WTC11 (cell line): ENCODE data around the gene SFT2D2. TPM values are rescaled to one million over a fixed set of nuclear protein-coding genes. Genes with fewer than 3 reads are reported as not detected.

Experiments
- ATAC-seq: fragments of 200-7000 bp; cut with Tn5 transposase; 2 replicates; pipeline ENCODE4 v1.10.0; 2021; ENCODE audit warnings: mild to moderate bottlenecking, moderate library complexity
- CTCF ChIA-PET: fragments of 300-600 bp; sonication (Branson Sonifier 250); formaldehyde crosslinking; loops from one replicate; lab custom pipeline; 2021; ENCODE audit warnings: antibody characterized with exemption; lab: Charles Lee
- POLR2A ChIA-PET: fragments of 350-600 bp; sonication (Branson Sonifier 250); formaldehyde crosslinking; loops from one replicate; lab custom pipeline; 2021; ENCODE audit warnings: antibody characterized with exemption; lab: Charles Lee
- DNase-seq: peaks from one replicate; pipeline ENCODE4 v3.0.0; 2021; ENCODE audit warnings: low spot score
- H3K27ac Mint-ChIP-seq: 2 replicates; pipeline ENCODE4 v1.8.0; 2021; ENCODE audit warnings: mixed read lengths
- H3K27me3 Mint-ChIP-seq: 2 replicates; pipeline ENCODE4 v1.8.0; 2021; ENCODE audit warnings: low read depth, mild to moderate bottlenecking, moderate library complexity, mixed read lengths
- H3K36me3 Mint-ChIP-seq: 2 replicates; pipeline ENCODE4 v1.8.0; 2021; ENCODE audit warnings: mixed read lengths
- H3K4me1 Mint-ChIP-seq: 2 replicates; pipeline ENCODE4 v1.8.0; 2022; ENCODE audit warnings: mixed read lengths
- H3K4me3 Mint-ChIP-seq: 2 replicates; pipeline ENCODE4 v1.8.0; 2021; ENCODE audit warnings: mild to moderate bottlenecking, moderate library complexity, mixed read lengths
- H3K9me3 Mint-ChIP-seq: 2 replicates; pipeline ENCODE4 v1.8.0; 2021; ENCODE audit warnings: mixed read lengths
- CBFB ChIP-seq: sonication (generic); formaldehyde crosslinking; IDR thresholded peaks from 2 replicates; pipeline ENCODE4 v1.8.1; 2022; ENCODE audit warnings: mild to moderate bottlenecking, low read depth, missing genetic modification reagents
- CREM ChIP-seq: sonication (generic); formaldehyde crosslinking; IDR thresholded peaks from 2 replicates; pipeline ENCODE4 v1.8.1; 2022; ENCODE audit warnings: mild to moderate bottlenecking, missing genetic modification reagents, moderate library complexity
- JAZF1 ChIP-seq: fragments of 250-450 bp; sonication (Bioruptor Pico); IDR thresholded peaks from 2 replicates; pipeline ENCODE4 v1.9.0; 2021; ENCODE audit warnings: moderate library complexity, mild to moderate bottlenecking, inconsistent platforms
- NFE2L1 ChIP-seq: sonication (generic); formaldehyde crosslinking; IDR thresholded peaks from 2 replicates; pipeline ENCODE4 v1.8.1; 2023; ENCODE audit warnings: missing genetic modification reagents
- NR1H2 ChIP-seq: sonication (generic); formaldehyde crosslinking; IDR thresholded peaks from 2 replicates; pipeline ENCODE4 v1.9.0; 2021; ENCODE audit warnings: mild to moderate bottlenecking, moderate library complexity, missing genetic modification reagents
- RORB ChIP-seq: fragments of 250-450 bp; sonication (Bioruptor Pico); IDR thresholded peaks from 2 replicates; pipeline ENCODE4 v1.9.0; 2021; ENCODE audit warnings: mild to moderate bottlenecking
- SMAD3 ChIP-seq: sonication (generic); formaldehyde crosslinking; IDR thresholded peaks from 2 replicates; pipeline ENCODE4 v1.8.0; 2022; ENCODE audit warnings: missing genetic modification reagents, mild to moderate bottlenecking, borderline replicate concordance
- SP1 ChIP-seq: sonication (generic); formaldehyde crosslinking; conservative IDR thresholded peaks from 2 replicates; pipeline ENCODE4 v1.8.1; 2022; ENCODE audit warnings: missing genetic modification reagents
- TP53 ChIP-seq: sonication (generic); formaldehyde crosslinking; IDR thresholded peaks from 2 replicates; pipeline ENCODE4 v1.8.1; 2023; ENCODE audit warnings: mild to moderate bottlenecking, missing genetic modification reagents
- ZNF121 ChIP-seq: sonication (generic); formaldehyde crosslinking; IDR thresholded peaks from 2 replicates; pipeline ENCODE4 v1.8.0; 2023; ENCODE audit warnings: missing genetic modification reagents
- ZNF138 ChIP-seq: sonication (generic); formaldehyde crosslinking; conservative IDR thresholded peaks from 2 replicates; pipeline ENCODE4 v1.8.1; 2022; ENCODE audit warnings: mild to moderate bottlenecking, moderate library complexity, missing genetic modification reagents
- ZNF219 ChIP-seq: sonication (generic); formaldehyde crosslinking; IDR thresholded peaks from 2 replicates; pipeline ENCODE4 v1.8.0; 2023; ENCODE audit warnings: missing genetic modification reagents, mild to moderate bottlenecking, borderline replicate concordance
- ZNF232 ChIP-seq: sonication (generic); formaldehyde crosslinking; IDR thresholded peaks from 2 replicates; pipeline ENCODE4 v1.8.0; 2022; ENCODE audit warnings: mild to moderate bottlenecking, missing genetic modification reagents
- ZNF317 ChIP-seq: sonication (generic); formaldehyde crosslinking; IDR thresholded peaks from 2 replicates; pipeline ENCODE4 v1.8.1; 2023; ENCODE audit warnings: low read depth, mild to moderate bottlenecking, moderate library complexity, missing genetic modification reagents, borderline replicate concordance
- total RNA-seq: library from RNA; stranded (reverse); gene quantifications from 3 replicates; pipeline ENCODE4 v1.2.3, GENCODE V29; 2021
- TF ChIP-seq, protein P1 (sequence below): sonication (generic); formaldehyde crosslinking; IDR thresholded peaks from 2 replicates; pipeline ENCODE4 v1.8.1; 2023; ENCODE audit warnings: mild to moderate bottlenecking, missing genetic modification reagents
- TF ChIP-seq, protein P2 (sequence below): sonication (generic); formaldehyde crosslinking; IDR thresholded peaks from 2 replicates; pipeline ENCODE4 v1.8.0; 2022; ENCODE audit warnings: mild to moderate bottlenecking, missing genetic modification reagents
- TF ChIP-seq, protein P3 (sequence below): sonication (generic); formaldehyde crosslinking; IDR thresholded peaks from 2 replicates; pipeline ENCODE4 v1.8.0; 2023; ENCODE audit warnings: mild to moderate bottlenecking, missing genetic modification reagents
- TF ChIP-seq, protein P4 (sequence below): sonication (generic); formaldehyde crosslinking; IDR thresholded peaks from 2 replicates; pipeline ENCODE4 v1.8.0; 2023; ENCODE audit warnings: missing genetic modification reagents, mild to moderate bottlenecking, borderline replicate concordance
- TF ChIP-seq, protein P5 (sequence below): fragments of 250-450 bp; sonication (Bioruptor Pico); IDR thresholded peaks from 2 replicates; pipeline ENCODE4 v1.9.0; 2021; ENCODE audit warnings: moderate library complexity, mild to moderate bottlenecking, inconsistent platforms, borderline replicate concordance
- TF ChIP-seq, protein P6 (sequence below): sonication (generic); formaldehyde crosslinking; conservative IDR thresholded peaks from 2 replicates; pipeline ENCODE4 v1.8.1; 2022; ENCODE audit warnings: mild to moderate bottlenecking, missing genetic modification reagents

SFT2D2 gene
- total RNA-seq, 1 experiment from 2014 or later, result 23.2 TPM

DNA sequence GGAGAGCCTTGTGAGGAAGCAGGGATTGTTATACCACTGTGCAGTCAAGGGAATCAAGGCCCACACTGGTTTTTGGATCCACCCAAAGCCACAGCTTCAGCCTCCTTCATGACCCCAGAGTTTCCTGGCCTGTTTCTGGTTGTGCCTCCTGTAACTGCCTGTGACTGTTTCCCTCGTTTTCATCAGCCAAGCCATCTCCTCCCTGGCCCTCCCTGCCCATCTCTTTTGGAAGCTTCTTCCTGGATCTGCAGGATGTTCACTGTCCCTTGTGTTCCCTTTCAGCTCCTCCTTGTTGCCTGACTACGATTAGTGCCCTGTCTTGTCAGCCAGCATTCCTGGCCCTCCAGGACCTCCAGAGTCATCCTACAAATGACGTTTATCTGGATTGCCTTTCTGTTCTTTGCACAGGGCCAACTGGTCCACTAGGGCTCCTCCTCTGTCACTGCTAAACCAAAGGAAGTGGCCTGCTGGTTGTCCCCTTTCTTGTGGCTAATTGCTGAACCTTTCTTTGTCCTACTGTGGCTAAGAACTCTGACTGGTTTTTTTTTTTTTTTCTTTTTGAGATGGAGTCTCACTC lies 17.9 kb downstream of the SFT2D2 start:
- no peak for DNase-seq
- ChIA-PET POLR2A (no interaction called here), CTCF (interaction anchor here (1.0 kb wide), 1 partner anchor 8 kb away, joined by 4 read pairs; no protein-coding TSS in a partner anchor)
- H3K27ac Mint-ChIP-seq, result 0 out of 2 replicates have a peak overlapping the region, but pooled peaks have one; percentile 28
- no peak overlapping the region for H3K4me3 Mint-ChIP-seq
- H3K4me1 Mint-ChIP-seq, result peaks cover 8% of the 10 kb centered on the region
- H3K9me3 Mint-ChIP-seq, result no peaks in the 10 kb centered on the region
- no peak for ATAC-seq
- TF ChIP-seq JAZF1 (CRISPR knock-in tag), result no peak
- no peak for TF ChIP-seq NR1H2 (CRISPR knock-in tag)
- TF ChIP-seq ZNF121, result no peak
- no peak for TF ChIP-seq SP1 (CRISPR knock-in tag)
- TF ChIP-seq, protein P1, sequence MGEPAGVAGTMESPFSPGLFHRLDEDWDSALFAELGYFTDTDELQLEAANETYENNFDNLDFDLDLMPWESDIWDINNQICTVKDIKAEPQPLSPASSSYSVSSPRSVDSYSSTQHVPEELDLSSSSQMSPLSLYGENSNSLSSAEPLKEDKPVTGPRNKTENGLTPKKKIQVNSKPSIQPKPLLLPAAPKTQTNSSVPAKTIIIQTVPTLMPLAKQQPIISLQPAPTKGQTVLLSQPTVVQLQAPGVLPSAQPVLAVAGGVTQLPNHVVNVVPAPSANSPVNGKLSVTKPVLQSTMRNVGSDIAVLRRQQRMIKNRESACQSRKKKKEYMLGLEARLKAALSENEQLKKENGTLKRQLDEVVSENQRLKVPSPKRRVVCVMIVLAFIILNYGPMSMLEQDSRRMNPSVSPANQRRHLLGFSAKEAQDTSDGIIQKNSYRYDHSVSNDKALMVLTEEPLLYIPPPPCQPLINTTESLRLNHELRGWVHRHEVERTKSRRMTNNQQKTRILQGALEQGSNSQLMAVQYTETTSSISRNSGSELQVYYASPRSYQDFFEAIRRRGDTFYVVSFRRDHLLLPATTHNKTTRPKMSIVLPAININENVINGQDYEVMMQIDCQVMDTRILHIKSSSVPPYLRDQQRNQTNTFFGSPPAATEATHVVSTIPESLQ (CRISPR knock-in tag), result no peak
- TF ChIP-seq TP53 (CRISPR knock-in tag), result no peak
- no peak for TF ChIP-seq RORB
- TF ChIP-seq, protein P2, sequence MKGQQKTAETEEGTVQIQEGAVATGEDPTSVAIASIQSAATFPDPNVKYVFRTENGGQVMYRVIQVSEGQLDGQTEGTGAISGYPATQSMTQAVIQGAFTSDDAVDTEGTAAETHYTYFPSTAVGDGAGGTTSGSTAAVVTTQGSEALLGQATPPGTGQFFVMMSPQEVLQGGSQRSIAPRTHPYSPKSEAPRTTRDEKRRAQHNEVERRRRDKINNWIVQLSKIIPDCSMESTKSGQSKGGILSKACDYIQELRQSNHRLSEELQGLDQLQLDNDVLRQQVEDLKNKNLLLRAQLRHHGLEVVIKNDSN (CRISPR knock-in tag), result no peak
- TF ChIP-seq, protein P3, sequence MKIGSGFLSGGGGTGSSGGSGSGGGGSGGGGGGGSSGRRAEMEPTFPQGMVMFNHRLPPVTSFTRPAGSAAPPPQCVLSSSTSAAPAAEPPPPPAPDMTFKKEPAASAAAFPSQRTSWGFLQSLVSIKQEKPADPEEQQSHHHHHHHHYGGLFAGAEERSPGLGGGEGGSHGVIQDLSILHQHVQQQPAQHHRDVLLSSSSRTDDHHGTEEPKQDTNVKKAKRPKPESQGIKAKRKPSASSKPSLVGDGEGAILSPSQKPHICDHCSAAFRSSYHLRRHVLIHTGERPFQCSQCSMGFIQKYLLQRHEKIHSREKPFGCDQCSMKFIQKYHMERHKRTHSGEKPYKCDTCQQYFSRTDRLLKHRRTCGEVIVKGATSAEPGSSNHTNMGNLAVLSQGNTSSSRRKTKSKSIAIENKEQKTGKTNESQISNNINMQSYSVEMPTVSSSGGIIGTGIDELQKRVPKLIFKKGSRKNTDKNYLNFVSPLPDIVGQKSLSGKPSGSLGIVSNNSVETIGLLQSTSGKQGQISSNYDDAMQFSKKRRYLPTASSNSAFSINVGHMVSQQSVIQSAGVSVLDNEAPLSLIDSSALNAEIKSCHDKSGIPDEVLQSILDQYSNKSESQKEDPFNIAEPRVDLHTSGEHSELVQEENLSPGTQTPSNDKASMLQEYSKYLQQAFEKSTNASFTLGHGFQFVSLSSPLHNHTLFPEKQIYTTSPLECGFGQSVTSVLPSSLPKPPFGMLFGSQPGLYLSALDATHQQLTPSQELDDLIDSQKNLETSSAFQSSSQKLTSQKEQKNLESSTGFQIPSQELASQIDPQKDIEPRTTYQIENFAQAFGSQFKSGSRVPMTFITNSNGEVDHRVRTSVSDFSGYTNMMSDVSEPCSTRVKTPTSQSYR (CRISPR knock-in tag), result no peak
- no peak for TF ChIP-seq CREM (CRISPR knock-in tag)
- TF ChIP-seq, protein P4, sequence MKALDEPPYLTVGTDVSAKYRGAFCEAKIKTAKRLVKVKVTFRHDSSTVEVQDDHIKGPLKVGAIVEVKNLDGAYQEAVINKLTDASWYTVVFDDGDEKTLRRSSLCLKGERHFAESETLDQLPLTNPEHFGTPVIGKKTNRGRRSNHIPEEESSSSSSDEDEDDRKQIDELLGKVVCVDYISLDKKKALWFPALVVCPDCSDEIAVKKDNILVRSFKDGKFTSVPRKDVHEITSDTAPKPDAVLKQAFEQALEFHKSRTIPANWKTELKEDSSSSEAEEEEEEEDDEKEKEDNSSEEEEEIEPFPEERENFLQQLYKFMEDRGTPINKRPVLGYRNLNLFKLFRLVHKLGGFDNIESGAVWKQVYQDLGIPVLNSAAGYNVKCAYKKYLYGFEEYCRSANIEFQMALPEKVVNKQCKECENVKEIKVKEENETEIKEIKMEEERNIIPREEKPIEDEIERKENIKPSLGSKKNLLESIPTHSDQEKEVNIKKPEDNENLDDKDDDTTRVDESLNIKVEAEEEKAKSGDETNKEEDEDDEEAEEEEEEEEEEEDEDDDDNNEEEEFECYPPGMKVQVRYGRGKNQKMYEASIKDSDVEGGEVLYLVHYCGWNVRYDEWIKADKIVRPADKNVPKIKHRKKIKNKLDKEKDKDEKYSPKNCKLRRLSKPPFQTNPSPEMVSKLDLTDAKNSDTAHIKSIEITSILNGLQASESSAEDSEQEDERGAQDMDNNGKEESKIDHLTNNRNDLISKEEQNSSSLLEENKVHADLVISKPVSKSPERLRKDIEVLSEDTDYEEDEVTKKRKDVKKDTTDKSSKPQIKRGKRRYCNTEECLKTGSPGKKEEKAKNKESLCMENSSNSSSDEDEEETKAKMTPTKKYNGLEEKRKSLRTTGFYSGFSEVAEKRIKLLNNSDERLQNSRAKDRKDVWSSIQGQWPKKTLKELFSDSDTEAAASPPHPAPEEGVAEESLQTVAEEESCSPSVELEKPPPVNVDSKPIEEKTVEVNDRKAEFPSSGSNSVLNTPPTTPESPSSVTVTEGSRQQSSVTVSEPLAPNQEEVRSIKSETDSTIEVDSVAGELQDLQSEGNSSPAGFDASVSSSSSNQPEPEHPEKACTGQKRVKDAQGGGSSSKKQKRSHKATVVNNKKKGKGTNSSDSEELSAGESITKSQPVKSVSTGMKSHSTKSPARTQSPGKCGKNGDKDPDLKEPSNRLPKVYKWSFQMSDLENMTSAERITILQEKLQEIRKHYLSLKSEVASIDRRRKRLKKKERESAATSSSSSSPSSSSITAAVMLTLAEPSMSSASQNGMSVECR (CRISPR knock-in tag), result no peak
- TF ChIP-seq ZNF219, result no peak
- no peak for TF ChIP-seq NFE2L1
- TF ChIP-seq ZNF317 (CRISPR knock-in tag), result no peak
- TF ChIP-seq, protein P5, sequence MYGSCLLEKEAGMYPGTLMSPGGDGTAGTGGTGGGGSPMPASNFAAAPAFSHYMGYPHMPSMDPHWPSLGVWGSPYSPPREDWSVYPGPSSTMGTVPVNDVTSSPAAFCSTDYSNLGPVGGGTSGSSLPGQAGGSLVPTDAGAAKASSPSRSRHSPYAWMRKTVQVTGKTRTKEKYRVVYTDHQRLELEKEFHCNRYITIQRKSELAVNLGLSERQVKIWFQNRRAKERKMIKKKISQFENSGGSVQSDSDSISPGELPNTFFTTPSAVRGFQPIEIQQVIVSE (CRISPR knock-in tag), result no peak
- no peak for TF ChIP-seq CBFB (CRISPR knock-in tag)
- TF ChIP-seq ZNF232 (CRISPR knock-in tag), result no peak
- TF ChIP-seq ZNF138 (CRISPR knock-in tag), result no peak
- no peak for TF ChIP-seq SMAD3
- TF ChIP-seq, protein P6, sequence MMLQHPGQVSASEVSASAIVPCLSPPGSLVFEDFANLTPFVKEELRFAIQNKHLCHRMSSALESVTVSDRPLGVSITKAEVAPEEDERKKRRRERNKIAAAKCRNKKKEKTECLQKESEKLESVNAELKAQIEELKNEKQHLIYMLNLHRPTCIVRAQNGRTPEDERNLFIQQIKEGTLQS (CRISPR knock-in tag), result no peak
- H3K36me3 Mint-ChIP-seq, result peaks cover 51% of the 10 kb centered on the region
- no peaks in the 10 kb centered on the region for H3K27me3 Mint-ChIP-seq
